ENCODE measurements around the gene CPXM1.

GRCh38 chr20:2798814-2799213, 1.6 kb downstream of the CPXM1 start:
- TF ChIP-seq, protein P1, sequence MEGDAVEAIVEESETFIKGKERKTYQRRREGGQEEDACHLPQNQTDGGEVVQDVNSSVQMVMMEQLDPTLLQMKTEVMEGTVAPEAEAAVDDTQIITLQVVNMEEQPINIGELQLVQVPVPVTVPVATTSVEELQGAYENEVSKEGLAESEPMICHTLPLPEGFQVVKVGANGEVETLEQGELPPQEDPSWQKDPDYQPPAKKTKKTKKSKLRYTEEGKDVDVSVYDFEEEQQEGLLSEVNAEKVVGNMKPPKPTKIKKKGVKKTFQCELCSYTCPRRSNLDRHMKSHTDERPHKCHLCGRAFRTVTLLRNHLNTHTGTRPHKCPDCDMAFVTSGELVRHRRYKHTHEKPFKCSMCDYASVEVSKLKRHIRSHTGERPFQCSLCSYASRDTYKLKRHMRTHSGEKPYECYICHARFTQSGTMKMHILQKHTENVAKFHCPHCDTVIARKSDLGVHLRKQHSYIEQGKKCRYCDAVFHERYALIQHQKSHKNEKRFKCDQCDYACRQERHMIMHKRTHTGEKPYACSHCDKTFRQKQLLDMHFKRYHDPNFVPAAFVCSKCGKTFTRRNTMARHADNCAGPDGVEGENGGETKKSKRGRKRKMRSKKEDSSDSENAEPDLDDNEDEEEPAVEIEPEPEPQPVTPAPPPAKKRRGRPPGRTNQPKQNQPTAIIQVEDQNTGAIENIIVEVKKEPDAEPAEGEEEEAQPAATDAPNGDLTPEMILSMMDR (IDR thresholded peaks at IDR 0.05; ENCODE audit: poor library complexity), result no peak
- TF ChIP-seq EZH2 (IDR thresholded peaks at IDR 0.05; ENCODE audit: borderline replicate concordance), result no peak

Data from hepatocyte (in vitro differentiated cells).